Right renal pelvis (tissue), 4 donors: Measurements from ENCODE around the gene GPX7. TPM values are rescaled to one million over a fixed set of nuclear protein-coding genes. Genes with fewer than 3 reads are reported as not detected.

Experiments used
- polyA plus RNA-seq, 4 donors: library from polyadenylated mRNA; unstranded; fragments of 120-200 nt; gene quantifications; one replicate each; pipeline ENCODE4 v1.2.1, GENCODE V29; 2013; ENCODE audit not compliant: insufficient read length in 4 of 4

GPX7 gene
- polyA plus RNA-seq, 4 donors: 72.1 to 91.2 (median 80.3) TPM

Other genes starting within 250 kb of the GPX7 start
- gene CC2D1B, start 236.2 kb upstream of the GPX7 start, polyA plus RNA-seq: 10 to 100 TPM; 29.8 to 35.5 (median 31.7) TPM
- gene ORC1, start 197.9 kb upstream of the GPX7 start, polyA plus RNA-seq: 1 to 10 TPM; 5.3 to 7.5 (median 7.4) TPM
- 10 to 100 TPM; 74.0 to 84.9 (median 80.9) TPM for gene PRPF38A, start 197.8 kb upstream of the GPX7 start, polyA plus RNA-seq
- gene TUT4, start 49.3 kb upstream of the GPX7 start, polyA plus RNA-seq: 10 to 100 TPM; 66.8 to 82.6 (median 80.8) TPM
- gene SHISAL2A, start 30.8 kb downstream of the GPX7 start, polyA plus RNA-seq: 1 to 10 TPM; 1.2 to 2.1 (median 1.4) TPM
- gene COA7, start 96.0 kb downstream of the GPX7 start, polyA plus RNA-seq: 10 to 100 TPM; 16.2 to 19.4 (median 18.7) TPM
- 10 to 100 TPM; 24.3 to 28.4 (median 26.2) TPM for gene ZYG11B, start 124.1 kb downstream of the GPX7 start, polyA plus RNA-seq
- under 1 TPM; 0.06 to 0.14 (median 0.12) TPM for gene ZYG11A, start 240.4 kb downstream of the GPX7 start, polyA plus RNA-seq